Stomach (tissue), 9 donors: Measurements from ENCODE around the gene DLG4. TPM values are rescaled to one million over a fixed set of nuclear protein-coding genes. Genes with fewer than 3 reads are reported as not detected.

Source experiments
- DNase-seq, 2 donors: peaks; one replicate each; pipeline versions ENCODE4 v3.0.0 to v3.0.0-alpha.2; 2013 to 2019
- H3K27ac ChIP-seq, 5 donors: fragments of 200-600 bp in 4 of 5; sonication (generic) in 4 of 5; one replicate each; pipeline ENCODE4 v1.5.1; 2013 to 2019; ENCODE audit warnings: mild to moderate bottlenecking in 1 of 5, moderate library complexity in 1 of 5
- H3K27me3 ChIP-seq, 3 donors: fragments of 200-600 bp; sonication (generic); one replicate each; pipeline ENCODE4 v1.5.1; 2017 to 2019; ENCODE audit warnings: mixed run types in 1 of 3
- H3K36me3 ChIP-seq, 4 donors: fragments of 200-600 bp; sonication (generic); 1 replicate in 3 of 4; 2 replicates in 1 of 4; pipeline ENCODE4 v1.5.1; 2016 to 2019
- H3K4me1 ChIP-seq, 4 donors: fragments of 200-600 bp; sonication (generic); one replicate each; pipeline ENCODE4 v1.5.1; 2016 to 2019
- H3K4me3 ChIP-seq, 4 donors: fragments of 200-600 bp; sonication (generic) in 3 of 4; one replicate each; pipeline ENCODE4 v1.5.1; 2016 to 2019; ENCODE audit warnings: mild to moderate bottlenecking in 1 of 4
- H3K9me3 ChIP-seq, 4 donors: fragments of 200-600 bp; sonication (generic); one replicate each; pipeline ENCODE4 v1.5.1; 2016 to 2019
- EP300 ChIP-seq: sonication (generic); formaldehyde crosslinking; IDR thresholded peaks from one replicate; pipeline ENCODE4 v1.6.1; 2017; ENCODE audit warnings: antibody characterized with exemption
- POLR2A ChIP-seq, 4 donors: fragments of 450-650 bp; IDR thresholded peaks; one replicate each; pipeline ENCODE4 v1.6.1; 2016; ENCODE audit warnings: antibody characterized with exemption in 4 of 4, control low read depth in 2 of 4, mild to moderate bottlenecking in 1 of 4, moderate library complexity in 1 of 4
- POLR2AphosphoS5 ChIP-seq, 3 donors: sonication (generic); formaldehyde crosslinking; IDR thresholded peaks; one replicate each; pipeline ENCODE4 v1.6.1; 2016; ENCODE audit warnings: antibody characterized with exemption in 3 of 3
- WGBS, 5 donors: extraction: QIAGEN DNeasy Blood & Tissue Kit in 3 of 5; methylation state at CpG; one replicate each; pipeline versions ENCODE4 v1.1.5 to v1.1.7; 2013 to 2018; 5-methylcytosine and 5-hydroxymethylcytosine counted together
- intact Hi-C: fragments of 100-400 bp; cut with DNase I; formaldehyde crosslinking; loops from one replicate; pipeline ENCODE4 v1.15.1; 2023; ENCODE audit warnings: low total_unique reads
- polyA plus RNA-seq, 3 donors: library from polyadenylated mRNA; stranded (reverse); fragments of 200-250 nt; gene quantifications; one replicate each; pipeline ENCODE4 v1.2.3, GENCODE V29; 2013
- total RNA-seq, 5 donors: library from RNA; depleted of rRNA; stranded (reverse); fragments of >200 nt; gene quantifications; one replicate each; pipeline versions ENCODE4 v1.1.0 to v1.2.3, GENCODE V29; 2014 to 2016
- TF ChIP-seq, protein P1 (sequence below), 7 experiments: fragments of 450-650 bp in 4 of 7; fragments of 200-600 bp in 3 of 7; sonication (generic) in 3 of 7; IDR thresholded peaks; one replicate each; pipeline ENCODE4 v1.5.1; 2016 to 2019; ENCODE audit warnings: antibody characterized with exemption in 7 of 7, control low read depth in 2 of 7, mild to moderate bottlenecking in 1 of 7
- donor health status: healthy with polysubstance abuse.
- donor health status: Bipolar disorder and iron deficiency.
- donor health status: healthy.

Gene DLG4
- total and polyA plus RNA-seq, 8 donors = 3.2 to 26.3 (median 8.8) TPM

DNA sequence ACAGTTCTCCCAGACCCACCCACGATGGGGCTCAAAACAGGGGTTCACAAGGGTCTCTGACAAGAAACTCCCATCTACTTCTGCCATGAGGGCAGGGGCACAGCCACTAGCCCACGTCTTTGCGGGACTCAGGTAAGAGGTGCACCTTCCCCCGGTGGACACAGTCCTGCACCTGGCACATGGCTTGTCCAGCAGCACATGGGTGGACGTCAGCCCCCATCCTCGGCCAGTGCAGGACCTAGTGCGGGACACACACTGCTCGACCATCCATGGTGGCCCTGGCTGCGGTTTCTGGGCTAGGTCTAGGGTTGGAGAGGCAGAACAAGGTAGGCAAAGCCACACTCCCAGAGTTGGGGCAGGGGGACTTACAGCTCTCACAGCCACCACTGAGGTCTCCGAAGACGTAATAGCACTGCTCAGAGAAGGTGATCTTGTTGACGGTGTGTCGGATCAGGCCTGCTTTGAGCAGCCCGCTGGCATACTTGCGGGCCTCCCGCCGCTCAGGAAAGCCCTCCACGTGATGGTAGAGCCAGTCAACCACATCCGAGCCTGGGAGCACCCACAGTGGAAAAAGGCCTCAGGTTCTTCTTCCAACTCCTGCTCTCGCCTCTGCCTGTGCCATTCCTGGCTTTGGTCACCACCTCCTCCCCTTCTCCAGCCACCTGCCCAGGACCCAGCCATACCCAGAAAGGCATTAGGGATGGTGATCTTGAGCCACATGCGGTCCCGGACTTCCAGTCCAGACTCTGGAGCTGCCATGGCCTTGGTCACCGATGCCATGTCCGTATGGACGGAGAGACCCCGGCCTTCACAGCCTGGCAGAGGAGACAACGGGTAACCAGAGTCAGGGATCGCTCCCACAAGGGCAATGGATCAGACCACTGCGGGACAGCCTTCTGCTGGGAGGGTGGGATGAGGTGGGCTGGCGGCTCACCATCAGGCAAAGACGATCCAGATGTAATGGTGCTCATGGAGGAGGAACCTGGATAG is 7.4 kb upstream of the DLG4 start:
- 90 to 95% (median 92%) methylated on average over 26 to 31 of the region's 31 CpGs for WGBS, 5 donors
- no peak for TF ChIP-seq POLR2AphosphoS5 (IDR thresholded peaks at IDR 0.05)
- no peak for TF ChIP-seq EP300
- TF ChIP-seq, protein P1, sequence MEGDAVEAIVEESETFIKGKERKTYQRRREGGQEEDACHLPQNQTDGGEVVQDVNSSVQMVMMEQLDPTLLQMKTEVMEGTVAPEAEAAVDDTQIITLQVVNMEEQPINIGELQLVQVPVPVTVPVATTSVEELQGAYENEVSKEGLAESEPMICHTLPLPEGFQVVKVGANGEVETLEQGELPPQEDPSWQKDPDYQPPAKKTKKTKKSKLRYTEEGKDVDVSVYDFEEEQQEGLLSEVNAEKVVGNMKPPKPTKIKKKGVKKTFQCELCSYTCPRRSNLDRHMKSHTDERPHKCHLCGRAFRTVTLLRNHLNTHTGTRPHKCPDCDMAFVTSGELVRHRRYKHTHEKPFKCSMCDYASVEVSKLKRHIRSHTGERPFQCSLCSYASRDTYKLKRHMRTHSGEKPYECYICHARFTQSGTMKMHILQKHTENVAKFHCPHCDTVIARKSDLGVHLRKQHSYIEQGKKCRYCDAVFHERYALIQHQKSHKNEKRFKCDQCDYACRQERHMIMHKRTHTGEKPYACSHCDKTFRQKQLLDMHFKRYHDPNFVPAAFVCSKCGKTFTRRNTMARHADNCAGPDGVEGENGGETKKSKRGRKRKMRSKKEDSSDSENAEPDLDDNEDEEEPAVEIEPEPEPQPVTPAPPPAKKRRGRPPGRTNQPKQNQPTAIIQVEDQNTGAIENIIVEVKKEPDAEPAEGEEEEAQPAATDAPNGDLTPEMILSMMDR (IDR thresholded peaks at IDR 0.05) = no peak
- TF ChIP-seq POLR2A (IDR thresholded peaks at IDR 0.05) = no peak
- Histone ChIP-seq H3K9me3 (no peaks in the 10 kb centered on the region), H3K4me1 (peaks cover 3 to 42% (median 19%) of the 10 kb centered on the region in 4 donors), H3K27ac (peak overlapping the region in 1 of 5 donors; percentile 48), H3K27me3 (no peaks in the 10 kb centered on the region), H3K36me3 (peaks cover 77 to 87% (median 87%) of the 10 kb centered on the region in 4 donors), H3K4me3 (no peak overlapping the region)
- no peak for DNase-seq
- intact Hi-C loops = no loop called here

GRCh38 chr17:7225711-7226331 is 6.2 kb upstream of the DLG4 start:
- peak overlapping the region in 2 of 5 donors; percentile 36 to 48 for H3K27ac ChIP-seq
- H3K27me3 ChIP-seq = no peaks in the 10 kb centered on the region
- no peak for DNase-seq
- H3K4me3 ChIP-seq = no peak overlapping the region
- peaks cover 83 to 98% (median 97%) of the 10 kb centered on the region in 4 donors for H3K36me3 ChIP-seq
- peaks cover 12 to 42% (median 22%) of the 10 kb centered on the region in 4 donors for H3K4me1 ChIP-seq
- 72 to 84% (median 75%) methylated on average over 14 to 21 of the region's 21 CpGs for WGBS, 5 donors
- no peak for TF ChIP-seq POLR2A (IDR thresholded peaks at IDR 0.05)
- no peak for TF ChIP-seq POLR2AphosphoS5 (IDR thresholded peaks at IDR 0.05)
- no peak for TF ChIP-seq EP300
- TF ChIP-seq, protein P1 (IDR thresholded peaks at IDR 0.05) = no peak
- H3K9me3 ChIP-seq = no peaks in the 10 kb centered on the region
- intact Hi-C loops = no loop called here

DNA sequence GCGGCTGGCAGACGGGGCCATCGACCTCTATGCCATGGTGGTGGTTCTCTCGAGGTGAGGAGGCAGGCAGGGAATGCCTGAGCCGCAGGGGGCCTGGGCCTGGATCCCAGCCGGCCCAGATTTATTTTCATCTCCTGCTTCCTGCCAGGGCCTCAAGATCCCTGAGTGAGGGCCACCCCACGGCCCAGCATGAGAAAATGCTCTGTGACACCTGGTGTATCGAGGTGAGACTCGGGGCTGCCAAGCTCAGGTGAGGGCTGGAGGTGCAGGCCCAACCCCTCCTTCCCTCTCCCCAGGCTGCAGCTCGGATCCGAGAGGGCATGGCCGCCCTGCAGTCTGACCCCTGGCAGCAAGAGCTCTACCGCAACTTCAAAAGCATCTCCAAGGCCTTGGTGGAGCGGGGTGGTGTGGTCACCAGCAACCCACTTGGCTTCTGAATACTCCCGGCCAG is 5.0 kb upstream of the DLG4 start:
- intact Hi-C loops = no loop called here
- Histone ChIP-seq H3K9me3 (no peaks in the 10 kb centered on the region), H3K27ac (peak overlapping the region in 3 of 5 donors; percentile 7 to 48 (median 36)), H3K4me1 (peaks cover 16 to 50% (median 30%) of the 10 kb centered on the region in 4 donors), H3K27me3 (no peaks in the 10 kb centered on the region), H3K4me3 (no peak overlapping the region), H3K36me3 (peaks cover 75 to 88% (median 87%) of the 10 kb centered on the region in 4 donors)
- TF ChIP-seq POLR2A (IDR thresholded peaks at IDR 0.05) = no peak
- TF ChIP-seq POLR2AphosphoS5 (IDR thresholded peaks at IDR 0.05) = no peak
- TF ChIP-seq EP300 = no peak
- TF ChIP-seq, protein P1 (IDR thresholded peaks at IDR 0.05) = no peak
- DNase-seq = no peak
- 47 to 67% (median 61%) methylated on average over 13 to 15 of the region's 15 CpGs for WGBS, 5 donors

DNA sequence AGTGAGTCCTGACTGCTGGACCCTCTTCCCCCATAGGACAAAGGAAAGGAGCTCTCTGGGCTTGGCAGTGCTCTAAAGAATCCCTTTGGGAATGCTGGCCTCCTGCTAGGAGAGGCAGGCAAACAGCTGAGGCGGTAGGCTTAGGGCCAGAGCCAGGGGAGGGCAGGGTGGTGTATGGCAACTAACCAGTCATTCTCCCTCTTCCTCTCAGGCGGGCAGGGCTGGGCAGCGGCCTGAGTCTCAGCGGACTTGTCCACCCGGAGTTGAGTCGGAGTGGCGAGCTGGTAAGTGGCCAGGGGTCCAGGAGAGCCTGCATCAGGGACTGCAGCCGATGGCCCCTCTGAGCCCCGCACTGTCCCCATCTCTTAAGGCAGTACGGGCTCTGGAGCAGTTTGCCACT is 4.5 kb upstream of the DLG4 start:
- intact Hi-C loops = no loop called here
- no peaks in the 10 kb centered on the region for H3K27me3 ChIP-seq
- H3K4me1 ChIP-seq = peaks cover 20 to 56% (median 35%) of the 10 kb centered on the region in 4 donors
- TF ChIP-seq POLR2AphosphoS5 (IDR thresholded peaks at IDR 0.05) (no peak), EP300 (no peak), POLR2A (IDR thresholded peaks at IDR 0.05) (no peak)
- TF ChIP-seq, protein P1 (IDR thresholded peaks at IDR 0.05) = no peak
- no peaks in the 10 kb centered on the region for H3K9me3 ChIP-seq
- no peak for DNase-seq
- peak overlapping the region in 2 of 5 donors; percentile 7 to 36 for H3K27ac ChIP-seq
- H3K36me3 ChIP-seq = peaks cover 69 to 82% (median 81%) of the 10 kb centered on the region in 4 donors
- 71 to 79% (median 76%) methylated on average over 10 of the region's 10 CpGs for WGBS, 5 donors
- no peak overlapping the region for H3K4me3 ChIP-seq
